SU-DHL-6 (cell line): ENCODE measurements around the gene AGXT2.

Experiments used
- H2AFZ ChIP-seq: fragments of 200-600 bp; sonication (generic); 2 replicates; pipeline ENCODE4 v1.6.1; 2014; ENCODE audit warnings: low read depth, mild to moderate bottlenecking, moderate library complexity, mixed read lengths, antibody characterized with exemption, low read length; ENCODE audit not compliant: severe bottlenecking
- H3F3A ChIP-seq: fragments of 200-600 bp; shearing (Covaris generic); 2 replicates; pipeline ENCODE4 v1.6.0; 2016; ENCODE audit warnings: antibody characterized with exemption, mild to moderate bottlenecking; ENCODE audit not compliant: insufficient read depth
- H3K27ac ChIP-seq: fragments of 200-600 bp; sonication (generic); 2 replicates; pipeline ENCODE4 v1.5.1; 2016; ENCODE audit warnings: low read depth, mild to moderate bottlenecking, low read length, moderate library complexity, mixed read lengths
- H3K27me3 ChIP-seq: fragments of 200-600 bp; sonication (generic), shearing (Covaris generic); 2 replicates; pipeline ENCODE4 v1.6.0; 2014; ENCODE audit warnings: mild to moderate bottlenecking, low read length
- H3K36me3 ChIP-seq: fragments of 200-600 bp; sonication (generic); 2 replicates; pipeline ENCODE4 v1.6.1; 2014; ENCODE audit warnings: mild to moderate bottlenecking, low read length, mixed read lengths
- H3K4me2 ChIP-seq: fragments of 300-600, 200-600 bp; shearing (Covaris generic), sonication (generic); 2 replicates; pipeline ENCODE4 v1.6.0; 2014; ENCODE audit warnings: low read length, low read depth, mild to moderate bottlenecking; ENCODE audit not compliant: poor library complexity, severe bottlenecking
- H3K4me3 ChIP-seq: fragments of 200-600 bp; sonication (generic); 2 replicates; pipeline ENCODE4 v1.5.1; 2014; ENCODE audit warnings: antibody characterized with exemption, low read length, mild to moderate bottlenecking, mixed read lengths; ENCODE audit not compliant: insufficient read depth, poor library complexity, severe bottlenecking
- H3K79me2 ChIP-seq: fragments of 200-600 bp; sonication (generic); 2 replicates; pipeline ENCODE4 v1.6.1; 2014; ENCODE audit warnings: mild to moderate bottlenecking, low read length, moderate library complexity; ENCODE audit not compliant: insufficient read depth
- H3K9ac ChIP-seq: fragments of 200-600 bp; sonication (generic); 2 replicates; pipeline ENCODE4 v1.7.0; 2014; ENCODE audit warnings: mild to moderate bottlenecking, low read length
- H3K9me2 ChIP-seq: fragments of 200-600 bp; sonication (generic); replicated peaks from 2 replicates; pipeline ENCODE4 v1.6.1; 2014; ENCODE audit warnings: low read length; ENCODE audit not compliant: insufficient read depth
- H3K9me3 ChIP-seq: fragments of 200-600 bp; sonication (generic); 2 replicates; pipeline ENCODE4 v1.6.1; 2014; ENCODE audit warnings: low read length, mixed read lengths; ENCODE audit not compliant: insufficient read depth
- H4K20me1 ChIP-seq: fragments of 200-600 bp; sonication (generic); 2 replicates; pipeline ENCODE4 v1.6.1; 2014; ENCODE audit warnings: low read depth, mild to moderate bottlenecking, antibody characterized with exemption, low read length, moderate library complexity, mixed read lengths
- EZH2phosphoT487 ChIP-seq: fragments of 200-600 bp; sonication (generic), shearing (Covaris generic); conservative IDR thresholded peaks from 2 replicates; pipeline ENCODE4 v1.6.1; 2018; ENCODE audit warnings: mild to moderate bottlenecking, antibody characterized with exemption, low read length, moderate library complexity, mixed read lengths
- TF ChIP-seq, protein P1 (sequence below): fragments of 200-600 bp; sonication (generic); IDR thresholded peaks from one replicate; pipeline ENCODE4 v1.5.1; 2017; ENCODE audit warnings: antibody characterized with exemption, mild to moderate bottlenecking, low read length, moderate library complexity; ENCODE audit not compliant: insufficient read depth, poor library complexity, severe bottlenecking

AGXT2 gene

GRCh38 chr5:35083150-35083549, 35.4 kb upstream of the AGXT2 start:
- Histone ChIP-seq H3K9me2 (no peaks in the 10 kb centered on the region), H4K20me1 (no peaks in the 10 kb centered on the region), H3K36me3 (no peaks in the 10 kb centered on the region), H3K27me3 (no peaks in the 10 kb centered on the region), H3K4me3 (no peak overlapping the region), H3F3A (no peaks in the 10 kb centered on the region), H3K27ac (no peak overlapping the region), H2AFZ (no peak overlapping the region), H3K9ac (no peak overlapping the region), H3K4me2 (no peak overlapping the region), H3K9me3 (no peaks in the 10 kb centered on the region), H3K79me2 (no peaks in the 10 kb centered on the region)
- no peak for TF ChIP-seq EZH2phosphoT487
- TF ChIP-seq, protein P1, sequence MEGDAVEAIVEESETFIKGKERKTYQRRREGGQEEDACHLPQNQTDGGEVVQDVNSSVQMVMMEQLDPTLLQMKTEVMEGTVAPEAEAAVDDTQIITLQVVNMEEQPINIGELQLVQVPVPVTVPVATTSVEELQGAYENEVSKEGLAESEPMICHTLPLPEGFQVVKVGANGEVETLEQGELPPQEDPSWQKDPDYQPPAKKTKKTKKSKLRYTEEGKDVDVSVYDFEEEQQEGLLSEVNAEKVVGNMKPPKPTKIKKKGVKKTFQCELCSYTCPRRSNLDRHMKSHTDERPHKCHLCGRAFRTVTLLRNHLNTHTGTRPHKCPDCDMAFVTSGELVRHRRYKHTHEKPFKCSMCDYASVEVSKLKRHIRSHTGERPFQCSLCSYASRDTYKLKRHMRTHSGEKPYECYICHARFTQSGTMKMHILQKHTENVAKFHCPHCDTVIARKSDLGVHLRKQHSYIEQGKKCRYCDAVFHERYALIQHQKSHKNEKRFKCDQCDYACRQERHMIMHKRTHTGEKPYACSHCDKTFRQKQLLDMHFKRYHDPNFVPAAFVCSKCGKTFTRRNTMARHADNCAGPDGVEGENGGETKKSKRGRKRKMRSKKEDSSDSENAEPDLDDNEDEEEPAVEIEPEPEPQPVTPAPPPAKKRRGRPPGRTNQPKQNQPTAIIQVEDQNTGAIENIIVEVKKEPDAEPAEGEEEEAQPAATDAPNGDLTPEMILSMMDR, result no peak

DNA sequence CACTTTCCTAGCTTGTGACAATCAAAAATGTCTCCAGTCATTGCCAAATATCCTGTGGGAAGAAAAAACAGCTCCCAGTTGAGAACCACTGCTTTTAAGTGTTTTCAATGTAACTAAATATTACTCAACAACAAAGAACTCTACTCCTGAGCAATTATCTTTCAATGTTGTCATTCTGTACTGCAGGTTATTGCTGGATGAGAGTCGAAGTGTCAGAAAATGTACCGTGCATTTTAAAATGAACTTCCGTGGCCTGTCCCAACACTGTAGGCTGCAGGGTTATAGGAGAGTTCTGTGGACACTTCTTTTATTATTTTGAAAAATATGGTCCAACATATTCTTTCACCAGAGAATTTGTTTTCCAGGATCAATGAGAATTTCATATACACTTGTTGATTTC, 34.8 kb upstream of the AGXT2 start:
- Histone ChIP-seq H3K9me2 (no peaks in the 10 kb centered on the region), H3K79me2 (no peaks in the 10 kb centered on the region)

GRCh38 chr5:35081134-35081533, 33.4 kb upstream of the AGXT2 start:
- Histone ChIP-seq H3K79me2 (no peaks in the 10 kb centered on the region), H3K9me3 (no peaks in the 10 kb centered on the region), H3K27me3 (no peaks in the 10 kb centered on the region), H3K27ac (no peak overlapping the region), H3K4me3 (no peak overlapping the region), H3K9me2 (no peaks in the 10 kb centered on the region), H3K36me3 (no peaks in the 10 kb centered on the region), H2AFZ (no peak overlapping the region), H3K9ac (no peak overlapping the region), H3K4me2 (no peak overlapping the region), H4K20me1 (no peaks in the 10 kb centered on the region), H3F3A (no peaks in the 10 kb centered on the region)
- TF ChIP-seq, protein P1, result no peak
- no peak for TF ChIP-seq EZH2phosphoT487

More for the DNA sequence above, 34.8 kb upstream of the AGXT2 start:
- no peaks in the 10 kb centered on the region for H3F3A ChIP-seq
- no peak overlapping the region for H3K27ac ChIP-seq
- H3K36me3 ChIP-seq, result no peaks in the 10 kb centered on the region
- H3K4me2 ChIP-seq, result no peak overlapping the region
- H4K20me1 ChIP-seq, result no peaks in the 10 kb centered on the region
- no peak overlapping the region for H3K9ac ChIP-seq
- no peaks in the 10 kb centered on the region for H3K9me3 ChIP-seq
- no peaks in the 10 kb centered on the region for H3K27me3 ChIP-seq
- TF ChIP-seq, protein P1, result no peak
- no peak for TF ChIP-seq EZH2phosphoT487
- no peak overlapping the region for H2AFZ ChIP-seq
- no peak overlapping the region for H3K4me3 ChIP-seq
